ENCODE data around the gene HOXB8.

HOXB8 gene

GRCh38 chr17:48603959-48604769, 10.9 kb downstream of the HOXB8 start:
- Histone ChIP-seq H3K36me3 (no peaks in the 10 kb centered on the region), H3K4me3 (ENCODE audit: low read depth, low read length) (no peak overlapping the region), H3K27me3 (peaks cover 100% of the 10 kb centered on the region), H3K9me3 (no peaks in the 10 kb centered on the region), H3K4me1 (no peaks in the 10 kb centered on the region)
- TF ChIP-seq CTCF (IDR thresholded peaks at IDR 0.05; ENCODE audit: low read depth, low read length): no peak
- DNase-seq: no peak

- DNase-seq: no peak
- Histone ChIP-seq H3K36me3 (no peaks in the 10 kb centered on the region), H3K9me3 (no peaks in the 10 kb centered on the region), H3K4me3 (ENCODE audit: low read depth, low read length) (no peak overlapping the region), H3K27me3 (peaks cover 100% of the 10 kb centered on the region), H3K4me1 (no peaks in the 10 kb centered on the region)
- TF ChIP-seq CTCF (IDR thresholded peaks at IDR 0.05; ENCODE audit: low read depth, low read length): no peak
These were observed 13.3 kb downstream of the HOXB8 start for GRCh38 chr17:48601539-48602425.

- H3K9me3 ChIP-seq: no peaks in the 10 kb centered on the region
- H3K36me3 ChIP-seq: no peaks in the 10 kb centered on the region
- no peak for TF ChIP-seq CTCF (IDR thresholded peaks at IDR 0.05; ENCODE audit: low read depth, low read length)
- DNase-seq: no peak
- no peak overlapping the region for H3K4me3 ChIP-seq (ENCODE audit: low read depth, low read length)
- H3K4me1 ChIP-seq: no peaks in the 10 kb centered on the region
- peaks cover 100% of the 10 kb centered on the region for H3K27me3 ChIP-seq
These were observed 13.9 kb downstream of the HOXB8 start for GRCh38 chr17:48601207-48601538.

GRCh38 chr17:48600244-48601098, 14.6 kb downstream of the HOXB8 start:
- no peak for DNase-seq

GRCh38 chr17:48599354-48599753, 15.7 kb downstream of the HOXB8 start:
- no peak overlapping the region for H3K4me3 ChIP-seq (ENCODE audit: low read depth, low read length)
- H3K4me1 ChIP-seq: no peaks in the 10 kb centered on the region
- no peaks in the 10 kb centered on the region for H3K36me3 ChIP-seq
- no peak for TF ChIP-seq CTCF (IDR thresholded peaks at IDR 0.05; ENCODE audit: low read depth, low read length)
- H3K27me3 ChIP-seq: peaks cover 100% of the 10 kb centered on the region
- no peaks in the 10 kb centered on the region for H3K9me3 ChIP-seq
- no peak for DNase-seq

More at GRCh38 chr17:48600244-48601098, 14.6 kb downstream of the HOXB8 start:
- no peaks in the 10 kb centered on the region for H3K9me3 ChIP-seq
- no peaks in the 10 kb centered on the region for H3K4me1 ChIP-seq
- H3K36me3 ChIP-seq: no peaks in the 10 kb centered on the region
- H3K4me3 ChIP-seq (ENCODE audit: low read depth, low read length): no peak overlapping the region
- peaks cover 100% of the 10 kb centered on the region for H3K27me3 ChIP-seq
- TF ChIP-seq CTCF (IDR thresholded peaks at IDR 0.05; ENCODE audit: low read depth, low read length): no peak
